NB4 (cell line): Measurements from ENCODE around the gene COL16A1.

Experiments used
- DNase-seq: peaks from one replicate; pipeline ENCODE4 v3.0.0; 2010; ENCODE audit warnings: low read depth
- H3K4me3 ChIP-seq: one replicate; pipeline ENCODE4 v1.5.1; 2011; ENCODE audit warnings: mild to moderate bottlenecking, low read depth, low read length, moderate library complexity
- MYC ChIP-seq: IDR thresholded peaks from 2 replicates; pipeline ENCODE4 v1.6.1; 2011; ENCODE audit warnings: low read depth, low read length
- POLR2A ChIP-seq: IDR thresholded peaks from 2 replicates; pipeline ENCODE4 v1.6.1; 2011; ENCODE audit warnings: mild to moderate bottlenecking; ENCODE audit not compliant: insufficient read length; ENCODE audit errors: extremely low read depth
- TF ChIP-seq, protein P1 (sequence below): IDR thresholded peaks from one replicate; pipeline ENCODE4 v1.5.1; 2012; ENCODE audit warnings: low read depth, low read length
- TF ChIP-seq, protein P2 (sequence below): IDR thresholded peaks from 2 replicates; pipeline ENCODE4 v1.6.1; 2011; ENCODE audit warnings: low read depth, low read length

COL16A1 gene

GRCh38 chr1:31605908-31606427 is 97.8 kb downstream of the COL16A1 start:
- TF ChIP-seq, protein P1, sequence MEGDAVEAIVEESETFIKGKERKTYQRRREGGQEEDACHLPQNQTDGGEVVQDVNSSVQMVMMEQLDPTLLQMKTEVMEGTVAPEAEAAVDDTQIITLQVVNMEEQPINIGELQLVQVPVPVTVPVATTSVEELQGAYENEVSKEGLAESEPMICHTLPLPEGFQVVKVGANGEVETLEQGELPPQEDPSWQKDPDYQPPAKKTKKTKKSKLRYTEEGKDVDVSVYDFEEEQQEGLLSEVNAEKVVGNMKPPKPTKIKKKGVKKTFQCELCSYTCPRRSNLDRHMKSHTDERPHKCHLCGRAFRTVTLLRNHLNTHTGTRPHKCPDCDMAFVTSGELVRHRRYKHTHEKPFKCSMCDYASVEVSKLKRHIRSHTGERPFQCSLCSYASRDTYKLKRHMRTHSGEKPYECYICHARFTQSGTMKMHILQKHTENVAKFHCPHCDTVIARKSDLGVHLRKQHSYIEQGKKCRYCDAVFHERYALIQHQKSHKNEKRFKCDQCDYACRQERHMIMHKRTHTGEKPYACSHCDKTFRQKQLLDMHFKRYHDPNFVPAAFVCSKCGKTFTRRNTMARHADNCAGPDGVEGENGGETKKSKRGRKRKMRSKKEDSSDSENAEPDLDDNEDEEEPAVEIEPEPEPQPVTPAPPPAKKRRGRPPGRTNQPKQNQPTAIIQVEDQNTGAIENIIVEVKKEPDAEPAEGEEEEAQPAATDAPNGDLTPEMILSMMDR = no peak
- no peak for TF ChIP-seq MYC
- TF ChIP-seq, protein P2, sequence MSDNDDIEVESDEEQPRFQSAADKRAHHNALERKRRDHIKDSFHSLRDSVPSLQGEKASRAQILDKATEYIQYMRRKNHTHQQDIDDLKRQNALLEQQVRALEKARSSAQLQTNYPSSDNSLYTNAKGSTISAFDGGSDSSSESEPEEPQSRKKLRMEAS = no peak
- TF ChIP-seq POLR2A = no peak

More at GRCh38 chr1:31605908-31606427, 97.8 kb downstream of the COL16A1 start:
- H3K4me3 ChIP-seq = no peak overlapping the region
- peak; percentile 75 for DNase-seq
